IMR-90 (cell line): ENCODE measurements around the gene FBXO31. TPM values are rescaled to one million over a fixed set of nuclear protein-coding genes. Genes with fewer than 3 reads are reported as not detected.

Source experiments
- ATAC-seq: fragments of 200-7000 bp; cut with Tn5 transposase; 2 replicates; pipeline ENCODE4 v1.9.1; 2020; ENCODE audit warnings: low read depth, mild to moderate bottlenecking, moderate library complexity
- BruUV-seq: library from RNA; stranded (reverse); fragments of 400-500 nt; replicated peaks from 2 replicates; lab custom pipeline; 2021; lab: Mats Ljungman, UMichigan
- CTCF ChIA-PET: fragments of 300-600 bp; formaldehyde crosslinking; extraction: SDS; loops from one replicate; lab custom pipeline; 2021; ENCODE audit warnings: antibody characterized with exemption; lab: Yijun Ruan, JAX
- POLR2A ChIA-PET: fragments of 300-600 bp; sonication (Branson Sonifier 250); formaldehyde crosslinking; loops from one replicate; lab custom pipeline; 2022; ENCODE audit warnings: antibody characterized with exemption; ENCODE audit not compliant: unreplicated experiment; lab: Charles Lee
- DNase-seq: peaks from one replicate; pipeline ENCODE4 v3.0.0; 2013
- H2AFZ ChIP-seq: replicated peaks from 2 replicates; pipeline ENCODE3; 2013; ENCODE audit warnings: low read length, mild to moderate bottlenecking; ENCODE audit not compliant: poor library complexity
- H2AK5ac ChIP-seq: 2 replicates; pipeline ENCODE4 v1.6.1; 2013; ENCODE audit warnings: low read depth, low read length, inconsistent platforms
- H2AK9ac ChIP-seq: replicated peaks from 2 replicates; pipeline ENCODE3; 2013; ENCODE audit warnings: mild to moderate bottlenecking, low read depth, low read length, moderate library complexity; ENCODE audit not compliant: poor library complexity
- H2BK120ac ChIP-seq: 2 replicates; pipeline ENCODE4 v1.6.1; 2013; ENCODE audit warnings: low read depth, low read length, inconsistent platforms
- H2BK15ac ChIP-seq: 3 replicates; pipeline ENCODE4 v1.6.1; 2013; ENCODE audit warnings: low read depth, low read length, inconsistent platforms
- H2BK20ac ChIP-seq: 2 replicates; pipeline ENCODE4 v1.6.1; 2013; ENCODE audit warnings: low read depth, mild to moderate bottlenecking, inconsistent platforms, low read length, moderate library complexity
- H2BK5ac ChIP-seq: 2 replicates; pipeline ENCODE4 v1.6.1; 2013; ENCODE audit warnings: mild to moderate bottlenecking, low read depth, low read length, inconsistent platforms; ENCODE audit not compliant: poor library complexity, severe bottlenecking
- H3K14ac ChIP-seq: replicated peaks from 2 replicates; pipeline ENCODE4 v1.6.1; 2013; ENCODE audit warnings: low read depth, low read length, inconsistent platforms
- H3K18ac ChIP-seq: 2 replicates; pipeline ENCODE4 v1.6.1; 2013; ENCODE audit warnings: low read depth, low read length, control low read depth
- H3K23ac ChIP-seq: 2 replicates; pipeline ENCODE4 v1.6.1; 2013; ENCODE audit warnings: low read depth, low read length, inconsistent platforms
- H3K27ac ChIP-seq: 2 replicates; pipeline ENCODE4 v1.5.1; 2013; ENCODE audit warnings: mild to moderate bottlenecking, control low read depth, low read length; ENCODE audit not compliant: insufficient read depth
- H3K27me3 ChIP-seq: 2 replicates; pipeline ENCODE4 v1.6.1; 2013; ENCODE audit warnings: low read length; ENCODE audit not compliant: control insufficient read depth, insufficient read depth
- H3K36me3 ChIP-seq: 2 replicates; pipeline ENCODE4 v1.6.1; 2013; ENCODE audit warnings: low read length, mixed read lengths; ENCODE audit not compliant: control insufficient read depth, insufficient read depth
- H3K4ac ChIP-seq: 2 replicates; pipeline ENCODE4 v1.6.1; 2013; ENCODE audit warnings: low read depth, low read length, inconsistent platforms
- H3K4me1 ChIP-seq: 2 replicates; pipeline ENCODE4 v1.6.1; 2013; ENCODE audit warnings: low read length, mixed read lengths; ENCODE audit not compliant: control insufficient read depth, insufficient read depth
- H3K4me2 ChIP-seq: 2 replicates; pipeline ENCODE4 v1.6.1; 2013; ENCODE audit warnings: low read depth, mild to moderate bottlenecking, control low read depth, low read length, moderate library complexity
- H3K4me3 ChIP-seq: 2 replicates; pipeline ENCODE4 v1.5.1; 2013; ENCODE audit warnings: low read depth, mild to moderate bottlenecking, control low read depth, low read length, moderate library complexity; ENCODE audit not compliant: insufficient read depth
- H3K56ac ChIP-seq: 2 replicates; pipeline ENCODE4 v1.6.1; 2013; ENCODE audit warnings: low read length, inconsistent platforms; ENCODE audit not compliant: insufficient read depth; ENCODE audit errors: extremely low read depth
- H3K79me1 ChIP-seq, 2 experiments: 2 replicates each; pipeline ENCODE4 v1.6.1; 2013; ENCODE audit warnings: low read length in 2 of 2, inconsistent platforms in 1 of 2, low read depth in 1 of 2
- H3K9ac ChIP-seq: 2 replicates; pipeline ENCODE4 v1.6.1; 2013; ENCODE audit warnings: low read depth, low read length, control low read depth
- H3K9me1 ChIP-seq: 2 replicates; pipeline ENCODE4 v1.6.1; 2013; ENCODE audit warnings: low read length, inconsistent platforms; ENCODE audit not compliant: insufficient read depth
- H3K9me3 ChIP-seq: 2 replicates; pipeline ENCODE4 v1.6.1; 2013; ENCODE audit warnings: low read length; ENCODE audit not compliant: control insufficient read depth, insufficient read depth
- H4K20me1 ChIP-seq: 2 replicates; pipeline ENCODE4 v1.6.1; 2013; ENCODE audit warnings: low read length, inconsistent platforms; ENCODE audit not compliant: insufficient read depth
- H4K5ac ChIP-seq: 2 replicates; pipeline ENCODE4 v1.6.1; 2013; ENCODE audit warnings: mild to moderate bottlenecking, low read depth, low read length, control low read depth
- H4K8ac ChIP-seq, 2 experiments: 2 replicates each; pipeline ENCODE4 v1.6.1; 2013; ENCODE audit warnings: low read depth in 2 of 2, low read length in 2 of 2, control low read depth in 1 of 2, inconsistent platforms in 1 of 2
- H4K91ac ChIP-seq: 2 replicates; pipeline ENCODE4 v1.6.1; 2013; ENCODE audit warnings: low read depth, low read length, inconsistent platforms; ENCODE audit not compliant: insufficient read depth
- MAZ ChIP-seq: IDR thresholded peaks from 2 replicates; pipeline ENCODE4 v1.6.1; 2012; ENCODE audit warnings: low read depth, mild to moderate bottlenecking, low read length, improper control_type of control experiment, moderate library complexity, borderline replicate concordance
- NFE2L2 ChIP-seq: fragments of 150-350 bp; IDR thresholded peaks from 2 replicates; pipeline ENCODE4 v1.6.1; 2016; ENCODE audit warnings: low read depth, mild to moderate bottlenecking, low read length
- WGBS, 2 experiments: methylation state at CpG; one replicate each; pipeline versions ENCODE4 v1.1.5 to v1.1.7; 2013; ENCODE audit warnings: missing lambda C conversion rate in 2 of 2; ENCODE audit not compliant: insufficient read length in 1 of 2; ENCODE audit errors: extremely low coverage in 2 of 2; 5-methylcytosine and 5-hydroxymethylcytosine counted together
- dilution Hi-C: fragments of 300-500 bp; cut with HindIII; formaldehyde crosslinking; loops from one replicate; pipeline ENCODE4 v1.14.3; 2018; ENCODE audit warnings: low sequenced_read_pairs; ENCODE audit not compliant: unreplicated experiment
- in situ Hi-C: fragments of 300-500 bp; cut with MboI; formaldehyde crosslinking; loops from 3 replicates; pipeline ENCODE4 v1.14.3; 2019; ENCODE audit warnings: low sequenced_read_pairs, inconsistent platforms, mixed read lengths
- intact Hi-C: fragments of 100-400 bp; cut with micrococcal nuclease; formaldehyde crosslinking; loops from 2 replicates; pipeline ENCODE4 v1.10.0; 2022
- polyA plus RNA-seq, 3 experiments: library from polyadenylated mRNA; depleted of rRNA; stranded (reverse); fragments of >200 nt; gene quantifications; 2 replicates each; pipeline ENCODE4 v1.2.3, GENCODE V29; 2012; ENCODE audit warnings: low replicate concordance in 1 of 3
- total RNA-seq: library from RNA; depleted of rRNA; stranded (reverse); fragments of >200 nt; gene quantifications from 2 replicates; pipeline ENCODE4 v1.2.3, GENCODE V29; 2012

FBXO31 gene
- total and polyA plus RNA-seq, 2 of the 4 experiments (the other 2 are of a cell fraction) = 10.4 to 16.9 TPM

GRCh38 chr16:87351320-87351698 lies 32.3 kb downstream of the FBXO31 start:
- 80% methylated on average over 3 of the region's 9 CpGs; no CpG with 5 or more reads in 1 of the 2 experiments for WGBS, 2 experiments
- H2AK5ac ChIP-seq = no peak overlapping the region
- H2AK9ac ChIP-seq = no peak overlapping the region
- no peak overlapping the region for H3K14ac ChIP-seq
- H3K4me1 ChIP-seq = peaks cover 4% of the 10 kb centered on the region; the same call in 1 of the 2 replicates
- in situ Hi-C loops (no loop called here), intact Hi-C loops (no loop called here), dilution Hi-C loops (no loop called here)
- no peak overlapping the region for H2AFZ ChIP-seq
- H3K79me1 ChIP-seq = peaks cover 7 to 46% of the 10 kb centered on the region in 2 experiments; a peak in 3 of 4 replicates
- H4K20me1 ChIP-seq = peaks cover 19% of the 10 kb centered on the region
- H3K9me1 ChIP-seq = peaks cover 15% of the 10 kb centered on the region; the same call in 1 of the 2 replicates
- no TSS peak for BruUV-seq
- no peak overlapping the region for H3K18ac ChIP-seq
- H3K36me3 ChIP-seq = peaks cover 13% of the 10 kb centered on the region; the same call in 1 of the 2 replicates
- H3K4me2 ChIP-seq = no peak overlapping the region; the same call in 1 of the 2 replicates
- no peak overlapping the region for H2BK120ac ChIP-seq
- TF ChIP-seq MAZ = no peak
- TF ChIP-seq NFE2L2 = no peak
- no peak overlapping the region for H3K23ac ChIP-seq
- ATAC-seq (no peak), DNase-seq (no peak)
- H3K27ac ChIP-seq = no peak overlapping the region
- no peak overlapping the region for H4K91ac ChIP-seq
- no peak overlapping the region for H4K8ac ChIP-seq
- H2BK5ac ChIP-seq = no peak overlapping the region
- H3K4me3 ChIP-seq = no peak overlapping the region
- H3K27me3 ChIP-seq = no peaks in the 10 kb centered on the region
- H4K5ac ChIP-seq = no peak overlapping the region
- POLR2A ChIA-PET = no interaction called here
- H3K56ac ChIP-seq = no peak overlapping the region
- no peak overlapping the region for H3K9ac ChIP-seq
- no peaks in the 10 kb centered on the region for H3K9me3 ChIP-seq
- CTCF ChIA-PET = no interaction called here
- no peak overlapping the region for H2BK20ac ChIP-seq
- no peak overlapping the region for H2BK15ac ChIP-seq
- no peak overlapping the region for H3K4ac ChIP-seq
